ENCODE results near the gene BCKDK. TPM values are rescaled to one million over a fixed set of nuclear protein-coding genes. Genes with fewer than 3 reads are reported as not detected.
A peak's percentile ranks its signal among the peaks of the same experiment; 100 is the strongest.

The BCKDK gene
- total and polyA plus RNA-seq, 2 of the 13 experiments (the other 11 are each of a cell fraction or from before 2014, with no cell fraction given): 24.9 to 42.6 TPM

DNA sequence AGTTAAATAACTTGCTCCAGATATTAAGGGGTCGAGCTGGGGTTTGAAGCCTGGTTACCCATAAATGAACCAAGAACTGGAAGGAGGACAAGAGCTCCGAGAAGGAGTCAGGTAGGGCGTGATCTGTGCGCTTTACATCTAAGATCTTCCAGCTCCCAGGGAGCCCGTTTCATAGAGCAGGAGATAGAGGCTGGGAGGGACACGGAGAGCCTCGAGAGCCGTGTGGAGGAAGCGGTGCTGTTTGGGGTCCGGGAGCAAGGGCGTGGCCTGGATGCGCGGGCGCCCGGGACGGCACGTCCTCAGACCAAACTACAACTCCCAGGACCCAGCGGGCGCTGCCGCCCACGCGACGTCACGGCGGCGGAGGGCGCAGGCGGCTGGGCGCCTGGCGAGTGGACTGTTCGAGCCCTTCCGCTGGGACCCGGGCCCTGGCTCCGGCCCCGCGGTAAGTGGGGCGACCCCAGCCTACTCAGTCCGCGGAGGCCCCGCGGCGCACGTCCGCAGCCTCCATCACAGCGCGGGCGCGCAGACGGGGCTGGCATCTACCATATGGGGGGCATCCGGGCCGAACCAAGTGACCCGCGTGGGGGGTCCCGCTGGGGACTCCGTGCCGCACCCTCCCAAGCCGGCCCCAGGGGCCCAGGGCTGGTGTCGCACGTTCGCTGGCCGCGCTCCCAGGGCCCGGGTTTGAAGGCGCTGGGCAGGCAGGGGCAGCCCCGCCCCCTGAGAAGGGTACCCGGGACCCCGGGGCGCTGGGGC is at the start of gene BCKDK (continued):
- TF ChIP-seq, protein P1, sequence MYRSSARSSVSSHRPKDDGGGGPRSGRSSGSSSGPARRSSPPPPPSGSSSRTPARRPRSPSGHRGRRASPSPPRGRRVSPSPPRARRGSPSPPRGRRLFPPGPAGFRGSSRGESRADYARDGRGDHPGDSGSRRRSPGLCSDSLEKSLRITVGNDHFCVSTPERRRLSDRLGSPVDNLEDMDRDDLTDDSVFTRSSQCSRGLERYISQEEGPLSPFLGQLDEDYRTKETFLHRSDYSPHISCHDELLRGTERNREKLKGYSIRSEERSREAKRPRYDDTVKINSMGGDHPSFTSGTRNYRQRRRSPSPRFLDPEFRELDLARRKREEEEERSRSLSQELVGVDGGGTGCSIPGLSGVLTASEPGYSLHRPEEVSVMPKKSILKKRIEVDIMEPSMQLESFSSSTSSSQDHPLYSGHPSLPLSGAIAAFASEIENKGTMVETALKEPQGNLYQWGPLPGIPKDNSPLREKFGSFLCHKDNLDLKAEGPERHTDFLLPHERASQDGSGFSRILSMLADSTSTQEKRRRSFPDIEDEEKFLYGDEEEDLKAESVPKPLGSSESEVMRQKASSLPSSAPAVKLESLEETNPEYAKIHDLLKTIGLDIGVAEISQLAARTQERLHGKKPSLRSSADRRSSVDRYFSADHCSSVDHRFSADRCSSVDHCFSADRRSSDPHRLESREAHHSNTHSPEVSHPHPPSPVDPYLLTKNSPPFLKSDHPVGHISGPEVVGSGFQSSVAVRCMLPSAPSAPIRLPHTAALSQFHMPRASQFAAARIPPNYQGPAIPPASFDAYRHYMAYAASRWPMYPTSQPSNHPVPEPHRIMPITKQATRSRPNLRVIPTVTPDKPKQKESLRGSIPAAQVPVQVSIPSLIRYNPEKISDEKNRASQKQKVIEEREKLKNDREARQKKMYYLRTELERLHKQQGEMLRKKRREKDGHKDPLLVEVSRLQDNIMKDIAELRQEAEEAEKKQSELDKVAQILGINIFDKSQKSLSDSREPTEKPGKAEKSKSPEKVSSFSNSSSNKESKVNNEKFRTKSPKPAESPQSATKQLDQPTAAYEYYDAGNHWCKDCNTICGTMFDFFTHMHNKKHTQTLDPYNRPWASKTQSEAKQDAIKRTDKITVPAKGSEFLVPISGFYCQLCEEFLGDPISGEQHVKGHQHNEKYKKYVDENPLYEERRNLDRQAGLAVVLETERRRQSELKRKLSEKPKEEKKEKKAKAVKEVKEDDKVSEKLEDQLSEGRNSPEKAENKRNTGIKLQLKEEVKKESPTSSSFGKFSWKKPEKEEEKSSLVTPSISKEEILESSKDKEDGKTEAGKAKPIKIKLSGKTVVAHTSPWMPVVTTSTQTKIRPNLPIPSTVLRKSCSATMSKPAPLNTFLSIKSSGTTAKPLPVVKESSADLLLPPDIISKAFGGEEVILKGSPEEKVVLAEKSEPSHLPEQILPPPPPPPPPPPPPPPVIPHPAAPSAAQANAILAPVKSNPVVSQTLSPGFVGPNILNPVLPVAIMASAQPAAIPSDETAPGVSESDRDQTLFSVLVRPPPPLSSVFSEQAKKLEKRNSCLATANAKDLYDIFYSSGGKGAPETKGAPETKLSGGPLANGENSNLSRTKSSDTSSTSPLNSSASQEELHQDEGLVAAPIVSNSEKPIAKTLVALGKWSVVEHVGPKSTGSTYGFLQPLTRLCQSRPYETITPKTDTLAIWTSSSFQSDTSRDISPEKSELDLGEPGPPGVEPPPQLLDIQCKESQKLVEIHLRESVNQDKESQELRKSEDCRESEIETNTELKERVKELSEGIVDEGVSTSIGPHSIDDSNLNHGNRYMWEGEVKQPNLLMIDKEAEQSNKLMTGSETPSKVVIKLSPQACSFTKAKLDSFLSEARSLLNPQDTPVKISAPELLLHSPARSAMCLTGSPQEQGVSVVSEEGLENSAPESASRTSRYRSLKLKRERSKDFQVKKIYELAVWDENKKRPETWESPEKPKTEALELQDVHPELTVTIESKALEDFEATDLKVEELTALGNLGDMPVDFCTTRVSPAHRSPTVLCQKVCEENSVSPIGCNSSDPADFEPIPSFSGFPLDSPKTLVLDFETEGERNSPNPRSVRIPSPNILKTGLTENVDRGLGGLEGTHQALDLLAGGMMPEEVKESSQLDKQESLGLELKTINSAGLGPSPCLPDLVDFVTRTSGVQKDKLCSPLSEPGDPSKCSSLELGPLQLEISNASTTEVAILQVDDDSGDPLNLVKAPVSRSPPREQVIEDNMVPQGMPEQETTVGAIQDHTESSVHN (CRISPR knock-in tag; IDR thresholded peaks at IDR 0.05): no peak
- TF ChIP-seq ZBTB8A (CRISPR knock-in tag; IDR thresholded peaks at IDR 0.05; ENCODE audit: borderline replicate concordance, low read depth) (peak; percentile 99), KLF6 (CRISPR knock-in tag; IDR thresholded peaks at IDR 0.05) (0 out of 2 replicates have a peak, but pooled peaks have one; percentile 48), FOXO1 (CRISPR knock-in tag; IDR thresholded peaks at IDR 0.05) (peak; percentile 68), SAP130 (CRISPR knock-in tag; IDR thresholded peaks at IDR 0.05; ENCODE audit: low read depth) (peak; percentile 92)
- TF ChIP-seq, protein P2, sequence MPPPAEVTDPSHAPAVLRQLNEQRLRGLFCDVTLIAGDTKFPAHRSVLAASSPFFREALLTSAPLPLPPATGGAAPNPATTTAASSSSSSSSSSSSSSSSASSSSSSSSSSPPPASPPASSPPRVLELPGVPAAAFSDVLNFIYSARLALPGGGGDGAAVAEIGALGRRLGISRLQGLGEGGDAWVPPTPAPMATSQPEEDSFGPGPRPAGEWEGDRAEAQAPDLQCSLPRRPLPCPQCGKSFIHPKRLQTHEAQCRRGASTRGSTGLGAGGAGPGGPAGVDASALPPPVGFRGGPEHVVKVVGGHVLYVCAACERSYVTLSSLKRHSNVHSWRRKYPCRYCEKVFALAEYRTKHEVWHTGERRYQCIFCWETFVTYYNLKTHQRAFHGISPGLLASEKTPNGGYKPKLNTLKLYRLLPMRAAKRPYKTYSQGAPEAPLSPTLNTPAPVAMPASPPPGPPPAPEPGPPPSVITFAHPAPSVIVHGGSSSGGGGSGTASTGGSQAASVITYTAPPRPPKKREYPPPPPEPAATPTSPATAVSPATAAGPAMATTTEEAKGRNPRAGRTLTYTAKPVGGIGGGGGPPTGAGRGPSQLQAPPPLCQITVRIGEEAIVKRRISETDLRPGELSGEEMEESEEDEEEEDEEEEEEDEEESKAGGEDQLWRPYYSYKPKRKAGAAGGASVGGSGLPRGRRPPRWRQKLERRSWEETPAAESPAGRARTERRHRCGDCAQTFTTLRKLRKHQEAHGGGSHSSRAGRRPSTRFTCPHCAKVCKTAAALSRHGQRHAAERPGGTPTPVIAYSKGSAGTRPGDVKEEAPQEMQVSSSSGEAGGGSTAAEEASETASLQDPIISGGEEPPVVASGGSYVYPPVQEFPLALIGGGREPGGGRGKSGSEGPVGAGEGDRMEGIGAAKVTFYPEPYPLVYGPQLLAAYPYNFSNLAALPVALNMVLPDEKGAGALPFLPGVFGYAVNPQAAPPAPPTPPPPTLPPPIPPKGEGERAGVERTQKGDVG (CRISPR knock-in tag; IDR thresholded peaks at IDR 0.05; ENCODE audit: borderline replicate concordance): no peak
- TF ChIP-seq, protein P3, sequence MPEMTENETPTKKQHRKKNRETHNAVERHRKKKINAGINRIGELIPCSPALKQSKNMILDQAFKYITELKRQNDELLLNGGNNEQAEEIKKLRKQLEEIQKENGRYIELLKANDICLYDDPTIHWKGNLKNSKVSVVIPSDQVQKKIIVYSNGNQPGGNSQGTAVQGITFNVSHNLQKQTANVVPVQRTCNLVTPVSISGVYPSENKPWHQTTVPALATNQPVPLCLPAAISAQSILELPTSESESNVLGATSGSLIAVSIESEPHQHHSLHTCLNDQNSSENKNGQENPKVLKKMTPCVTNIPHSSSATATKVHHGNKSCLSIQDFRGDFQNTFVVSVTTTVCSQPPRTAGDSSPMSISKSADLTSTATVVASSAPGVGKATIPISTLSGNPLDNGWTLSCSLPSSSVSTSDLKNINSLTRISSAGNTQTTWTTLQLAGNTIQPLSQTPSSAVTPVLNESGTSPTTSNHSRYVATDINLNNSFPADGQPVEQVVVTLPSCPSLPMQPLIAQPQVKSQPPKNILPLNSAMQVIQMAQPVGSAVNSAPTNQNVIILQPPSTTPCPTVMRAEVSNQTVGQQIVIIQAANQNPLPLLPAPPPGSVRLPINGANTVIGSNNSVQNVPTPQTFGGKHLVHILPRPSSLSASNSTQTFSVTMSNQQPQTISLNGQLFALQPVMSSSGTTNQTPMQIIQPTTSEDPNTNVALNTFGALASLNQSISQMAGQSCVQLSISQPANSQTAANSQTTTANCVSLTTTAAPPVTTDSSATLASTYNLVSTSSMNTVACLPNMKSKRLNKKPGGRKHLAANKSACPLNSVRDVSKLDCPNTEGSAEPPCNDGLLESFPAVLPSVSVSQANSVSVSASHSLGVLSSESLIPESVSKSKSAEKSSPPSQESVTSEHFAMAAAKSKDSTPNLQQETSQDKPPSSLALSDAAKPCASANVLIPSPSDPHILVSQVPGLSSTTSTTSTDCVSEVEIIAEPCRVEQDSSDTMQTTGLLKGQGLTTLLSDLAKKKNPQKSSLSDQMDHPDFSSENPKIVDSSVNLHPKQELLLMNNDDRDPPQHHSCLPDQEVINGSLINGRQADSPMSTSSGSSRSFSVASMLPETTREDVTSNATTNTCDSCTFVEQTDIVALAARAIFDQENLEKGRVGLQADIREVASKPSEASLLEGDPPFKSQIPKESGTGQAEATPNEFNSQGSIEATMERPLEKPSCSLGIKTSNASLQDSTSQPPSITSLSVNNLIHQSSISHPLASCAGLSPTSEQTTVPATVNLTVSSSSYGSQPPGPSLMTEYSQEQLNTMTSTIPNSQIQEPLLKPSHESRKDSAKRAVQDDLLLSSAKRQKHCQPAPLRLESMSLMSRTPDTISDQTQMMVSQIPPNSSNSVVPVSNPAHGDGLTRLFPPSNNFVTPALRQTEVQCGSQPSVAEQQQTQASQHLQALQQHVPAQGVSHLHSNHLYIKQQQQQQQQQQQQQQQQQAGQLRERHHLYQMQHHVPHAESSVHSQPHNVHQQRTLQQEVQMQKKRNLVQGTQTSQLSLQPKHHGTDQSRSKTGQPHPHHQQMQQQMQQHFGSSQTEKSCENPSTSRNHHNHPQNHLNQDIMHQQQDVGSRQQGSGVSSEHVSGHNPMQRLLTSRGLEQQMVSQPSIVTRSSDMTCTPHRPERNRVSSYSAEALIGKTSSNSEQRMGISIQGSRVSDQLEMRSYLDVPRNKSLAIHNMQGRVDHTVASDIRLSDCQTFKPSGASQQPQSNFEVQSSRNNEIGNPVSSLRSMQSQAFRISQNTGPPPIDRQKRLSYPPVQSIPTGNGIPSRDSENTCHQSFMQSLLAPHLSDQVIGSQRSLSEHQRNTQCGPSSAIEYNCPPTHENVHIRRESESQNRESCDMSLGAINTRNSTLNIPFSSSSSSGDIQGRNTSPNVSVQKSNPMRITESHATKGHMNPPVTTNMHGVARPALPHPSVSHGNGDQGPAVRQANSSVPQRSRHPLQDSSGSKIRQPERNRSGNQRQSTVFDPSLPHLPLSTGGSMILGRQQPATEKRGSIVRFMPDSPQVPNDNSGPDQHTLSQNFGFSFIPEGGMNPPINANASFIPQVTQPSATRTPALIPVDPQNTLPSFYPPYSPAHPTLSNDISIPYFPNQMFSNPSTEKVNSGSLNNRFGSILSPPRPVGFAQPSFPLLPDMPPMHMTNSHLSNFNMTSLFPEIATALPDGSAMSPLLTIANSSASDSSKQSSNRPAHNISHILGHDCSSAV (CRISPR knock-in tag; IDR thresholded peaks at IDR 0.05; ENCODE audit: borderline replicate concordance): no peak
